B cell (primary cell): Measurements from ENCODE around the gene TMCO6. TPM values are rescaled to one million over a fixed set of nuclear protein-coding genes. Genes with fewer than 3 reads are reported as not detected.

Experiments
- ATAC-seq: fragments of 200-7000 bp; cut with Tn5 transposase; one replicate; pipeline ENCODE4 v1.10.0; 2021; ENCODE audit warnings: low read depth, mild to moderate bottlenecking, moderate number of reproducible peaks, moderate library complexity
- CTCF ChIA-PET: fragments of 350-600 bp; sonication (Branson Sonifier 250); formaldehyde crosslinking; loops from one replicate; lab custom pipeline; 2021; ENCODE audit warnings: antibody characterized with exemption, inconsistent platforms; lab: Charles Lee
- POLR2A ChIA-PET: fragments of 350-600 bp; sonication (Branson Sonifier 250); formaldehyde crosslinking; loops from one replicate; lab custom pipeline; 2021; ENCODE audit warnings: antibody characterized with exemption; lab: Charles Lee
- DNase-seq: peaks from one replicate; pipeline ENCODE4 v3.0.0; 2013
- H2AFZ ChIP-seq: 2 replicates; pipeline ENCODE4 v1.6.1; 2012; ENCODE audit warnings: mild to moderate bottlenecking, low read depth, low read length; ENCODE audit not compliant: insufficient read depth, poor library complexity, severe bottlenecking
- H3K27ac ChIP-seq, 2 donors: 1 replicate in 1 of 2; 2 replicates in 1 of 2; pipeline ENCODE4 v1.5.1; 2012 to 2013; ENCODE audit warnings: low read length in 2 of 2, mild to moderate bottlenecking in 2 of 2, moderate library complexity in 1 of 2
- H3K27me3 ChIP-seq, 4 experiments: fragments of 200-600 bp in 1 of 4; sonication (generic) in 1 of 4; replicated peaks in 1 of 4; 1 replicate in 2 of 4; 2 replicates in 2 of 4; pipeline versions ENCODE4 v1.6.1 to v1.7.0; 2013 to 2016; ENCODE audit warnings: low read length in 3 of 4, mild to moderate bottlenecking in 2 of 4, mixed read lengths in 1 of 4, moderate library complexity in 1 of 4; ENCODE audit not compliant: insufficient read depth in 4 of 4, control insufficient read depth in 3 of 4; ENCODE audit errors: control extremely low read depth in 1 of 4
- H3K36me3 ChIP-seq, 2 experiments: replicated peaks in 1 of 2; 1 replicate in 1 of 2; 2 replicates in 1 of 2; pipeline versions ENCODE4 v1.6.1 to v1.7.1; 2013; ENCODE audit warnings: low read length in 1 of 2; ENCODE audit not compliant: insufficient read depth in 2 of 2, control insufficient read depth in 1 of 2; ENCODE audit errors: control extremely low read depth in 1 of 2, extremely low read depth in 1 of 2
- H3K4me1 ChIP-seq, 2 donors: fragments of 200-600 bp in 1 of 2; sonication (generic) in 1 of 2; 1 replicate in 1 of 2; 2 replicates in 1 of 2; pipeline versions ENCODE4 v1.5.1 to v1.6.1; 2013 to 2017; ENCODE audit warnings: low read length in 2 of 2; ENCODE audit not compliant: control insufficient read depth in 2 of 2, insufficient read depth in 2 of 2
- H3K4me2 ChIP-seq: replicated peaks from 2 replicates; pipeline ENCODE3; 2012; ENCODE audit warnings: mild to moderate bottlenecking, low read depth, low read length; ENCODE audit not compliant: poor library complexity, severe bottlenecking
- H3K4me3 ChIP-seq, 5 experiments: fragments of 200-600 bp in 1 of 5; sonication (generic) in 1 of 5; 1 replicate in 3 of 5; 2 replicates in 2 of 5; pipeline versions ENCODE4 v1.5.1 to v1.7.0; 2011 to 2016; ENCODE audit warnings: low read length in 4 of 5, mild to moderate bottlenecking in 4 of 5, low read depth in 2 of 5, control low read depth in 1 of 5, moderate library complexity in 1 of 5; ENCODE audit not compliant: insufficient read depth in 1 of 5; ENCODE audit errors: control extremely low read depth in 1 of 5, extremely low read depth in 1 of 5
- H3K79me2 ChIP-seq: fragments of 200-600 bp; sonication (generic); one replicate; pipeline ENCODE4 v1.6.0; 2016; ENCODE audit warnings: low read length; ENCODE audit not compliant: control insufficient read depth, insufficient read depth
- H3K9ac ChIP-seq: fragments of 200-600 bp; sonication (generic); 2 replicates; pipeline ENCODE4 v1.6.1; 2017; ENCODE audit warnings: mild to moderate bottlenecking, low read length, moderate library complexity
- H3K9me3 ChIP-seq, 3 donors: one replicate each; pipeline versions ENCODE4 v1.6.1 to v1.7.1; 2013; ENCODE audit warnings: low read length in 2 of 3; ENCODE audit not compliant: control insufficient read depth in 2 of 3, insufficient read depth in 1 of 3; ENCODE audit errors: control extremely low read depth in 1 of 3
- H4K20me1 ChIP-seq: 2 replicates; pipeline ENCODE4 v1.6.0; 2012; ENCODE audit warnings: mild to moderate bottlenecking, low read length; ENCODE audit not compliant: insufficient read depth, control insufficient read depth, poor library complexity, severe bottlenecking
- H3K27ac Mint-ChIP-seq: one replicate; pipeline ENCODE4 v1.8.0; 2021; ENCODE audit warnings: mixed read lengths
- H3K27me3 Mint-ChIP-seq: one replicate; pipeline ENCODE4 v1.8.0; 2021; ENCODE audit warnings: mixed read lengths
- H3K4me1 Mint-ChIP-seq: one replicate; pipeline ENCODE4 v1.8.0; 2021; ENCODE audit warnings: mixed read lengths
- H3K4me3 Mint-ChIP-seq: one replicate; pipeline ENCODE4 v1.8.0; 2021; ENCODE audit warnings: mixed read lengths
- H3K9me3 Mint-ChIP-seq: one replicate; pipeline ENCODE4 v1.8.0; 2022; ENCODE audit warnings: mixed read lengths; ENCODE audit not compliant: insufficient read depth
- EZH2 ChIP-seq: IDR thresholded peaks from 2 replicates; pipeline ENCODE4 v1.6.1; 2012; ENCODE audit warnings: borderline replicate concordance, low read depth, mild to moderate bottlenecking, moderate library complexity, low read length; ENCODE audit not compliant: insufficient read depth, poor library complexity, severe bottlenecking
- WGBS: methylation state at CpG from one replicate; pipeline ENCODE4 v1.1.5; 2013; ENCODE audit warnings: missing lambda C conversion rate; ENCODE audit not compliant: insufficient coverage; 5-methylcytosine and 5-hydroxymethylcytosine counted together
- intact Hi-C: fragments of 100-400 bp; cut with micrococcal nuclease; formaldehyde crosslinking; loops from one replicate; pipeline ENCODE4 v1.10.0; 2022
- polyA plus RNA-seq: library from polyadenylated mRNA; depleted of rRNA; stranded (reverse); fragments of >200 nt; gene quantifications from 2 replicates; pipeline ENCODE4 v1.2.3, GENCODE V29; 2012
- total RNA-seq, 2 donors: library from RNA; stranded (reverse); fragments of 120-200 nt in 1 of 2; gene quantifications; 1 replicate in 1 of 2; 2 replicates in 1 of 2; pipeline versions ENCODE4 v1.2.3 to v1.2.4, GENCODE V29; 2013 to 2022
- TF ChIP-seq, protein P1 (sequence below): fragments of 200-600 bp; IDR thresholded peaks from one replicate; pipeline ENCODE4 v1.8.0; 2022; ENCODE audit warnings: antibody characterized with exemption, mild to moderate bottlenecking

Gene TMCO6
- total and polyA plus RNA-seq, 2 donors (not counting 1 experiment from before 2014, with no cell fraction given), result 33.3 to 70.4 TPM

- Histone ChIP-seq H3K9me3 (peaks cover 0 to 4% (median 2%) of the 10 kb centered on the region in 3 donors), H3K4me2 (peak overlapping the region; percentile 93), H3K79me2 (no peaks in the 10 kb centered on the region), H3K4me3 (peak overlapping the region in 1 of 5 experiments; percentile 67), H3K9ac (no peak overlapping the region), H3K27me3 (peaks cover 0 to 36% (median 14%) of the 10 kb centered on the region in 4 experiments), H4K20me1 (no peaks in the 10 kb centered on the region), H3K36me3 (no peaks in the 10 kb centered on the region), H3K4me1 (peaks cover 16 to 20% of the 10 kb centered on the region in 2 donors), H2AFZ (no peak overlapping the region), H3K27ac (no peak overlapping the region)
- H3K9me3 Mint-ChIP-seq, result no peaks in the 10 kb centered on the region
- peaks cover 23% of the 10 kb centered on the region for H3K4me1 Mint-ChIP-seq
- ChIA-PET CTCF (no interaction called here), POLR2A (interaction anchor here (0.6 to 1.6 kb wide), 3 partner anchors 14 to 79 kb away, joined by 3 to 4 read pairs (median 4); partner anchors contain the start of genes IK, NDUFA2 and WDR55)
- peaks cover 13% of the 10 kb centered on the region for H3K27me3 Mint-ChIP-seq
- peak overlapping the region; percentile 95 for H3K4me3 Mint-ChIP-seq
- intact Hi-C loops, result no loop called here
- ATAC-seq (no peak), DNase-seq (no peak)
- no peak overlapping the region for H3K27ac Mint-ChIP-seq
- WGBS, result no CpG with 5 or more reads among the region's 2 CpGs
- no peak for TF ChIP-seq EZH2
- TF ChIP-seq, protein P1, sequence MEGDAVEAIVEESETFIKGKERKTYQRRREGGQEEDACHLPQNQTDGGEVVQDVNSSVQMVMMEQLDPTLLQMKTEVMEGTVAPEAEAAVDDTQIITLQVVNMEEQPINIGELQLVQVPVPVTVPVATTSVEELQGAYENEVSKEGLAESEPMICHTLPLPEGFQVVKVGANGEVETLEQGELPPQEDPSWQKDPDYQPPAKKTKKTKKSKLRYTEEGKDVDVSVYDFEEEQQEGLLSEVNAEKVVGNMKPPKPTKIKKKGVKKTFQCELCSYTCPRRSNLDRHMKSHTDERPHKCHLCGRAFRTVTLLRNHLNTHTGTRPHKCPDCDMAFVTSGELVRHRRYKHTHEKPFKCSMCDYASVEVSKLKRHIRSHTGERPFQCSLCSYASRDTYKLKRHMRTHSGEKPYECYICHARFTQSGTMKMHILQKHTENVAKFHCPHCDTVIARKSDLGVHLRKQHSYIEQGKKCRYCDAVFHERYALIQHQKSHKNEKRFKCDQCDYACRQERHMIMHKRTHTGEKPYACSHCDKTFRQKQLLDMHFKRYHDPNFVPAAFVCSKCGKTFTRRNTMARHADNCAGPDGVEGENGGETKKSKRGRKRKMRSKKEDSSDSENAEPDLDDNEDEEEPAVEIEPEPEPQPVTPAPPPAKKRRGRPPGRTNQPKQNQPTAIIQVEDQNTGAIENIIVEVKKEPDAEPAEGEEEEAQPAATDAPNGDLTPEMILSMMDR, result no peak
Observed at GRCh38 chr5:140633501-140633900, 5.8 kb upstream of the TMCO6 start.

DNA sequence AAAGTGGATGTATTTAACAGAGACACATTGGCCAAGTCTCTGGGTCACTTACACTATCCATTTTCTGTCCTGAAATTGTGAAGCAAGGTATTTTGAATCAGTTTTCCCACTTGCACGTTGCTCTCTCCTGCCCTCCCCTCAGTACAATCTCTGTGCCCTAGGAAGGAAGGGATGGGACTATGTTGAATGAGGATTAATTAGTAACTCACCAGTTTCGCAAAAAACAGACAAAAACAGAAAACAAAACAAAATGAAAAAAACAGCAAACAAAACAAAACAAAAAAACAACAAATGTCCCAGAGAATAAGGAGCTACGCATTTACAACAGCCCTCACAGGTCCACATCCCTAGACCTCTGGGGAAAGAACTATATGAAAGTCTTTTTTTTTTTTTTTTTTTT, 5.1 kb upstream of the TMCO6 start:
- Histone ChIP-seq H3K4me1 (peaks cover 16 to 26% of the 10 kb centered on the region in 2 donors), H3K27me3 (peaks cover 0 to 33% (median 12%) of the 10 kb centered on the region in 4 experiments), H3K27ac (no peak overlapping the region), H3K4me3 (no peak overlapping the region), H3K4me2 (no peak overlapping the region), H4K20me1 (no peaks in the 10 kb centered on the region), H3K9me3 (no peaks in the 10 kb centered on the region), H3K9ac (no peak overlapping the region), H3K79me2 (no peaks in the 10 kb centered on the region), H3K36me3 (no peaks in the 10 kb centered on the region), H2AFZ (no peak overlapping the region)
- Mint-ChIP-seq H3K4me1 (peaks cover 27% of the 10 kb centered on the region), H3K9me3 (no peaks in the 10 kb centered on the region), H3K4me3 (peak overlapping the region; percentile 55), H3K27me3 (peaks cover 13% of the 10 kb centered on the region), H3K27ac (no peak overlapping the region)
- no CpG with 5 or more reads among the region's 3 CpGs for WGBS
- intact Hi-C loops, result no loop called here
- CTCF ChIA-PET, result interaction anchor here (0.6 to 1.7 kb wide), 5 partner anchors 12 to 260 kb away, joined by 3 to 7 read pairs (median 4); partner anchors contain the start of genes IK and NDUFA2
- POLR2A ChIA-PET, result interaction anchor here (0.7 kb wide), 2 partner anchors 12 to 1235 kb away, joined by 8 to 9 read pairs; no protein-coding TSS in a partner anchor
- DNase-seq, result no peak
- TF ChIP-seq EZH2, result no peak
- TF ChIP-seq, protein P1, result no peak
- no peak for ATAC-seq
